OCI-LY7 (cell line): ENCODE measurements around the gene SEMA3D. TPM values are rescaled to one million over a fixed set of nuclear protein-coding genes. Genes with fewer than 3 reads are reported as not detected.

Experiments used
- BruUV-seq: library from RNA; stranded (reverse); fragments of 400-500 nt; replicated peaks from 2 replicates; lab custom pipeline; 2021; lab: Mats Ljungman, UMichigan
- CTCF ChIA-PET: fragments of 300-600 bp; sonication (Branson Sonifier 250); formaldehyde crosslinking; loops from one replicate; lab custom pipeline; 2022; ENCODE audit warnings: antibody characterized with exemption; ENCODE audit not compliant: unreplicated experiment; lab: Charles Lee
- POLR2A ChIA-PET: fragments of 300-600 bp; sonication (Branson Sonifier 250); formaldehyde crosslinking; loops from one replicate; lab custom pipeline; 2022; ENCODE audit warnings: antibody characterized with exemption; lab: Charles Lee
- DNase-seq: peaks from one replicate; pipeline ENCODE4 v3.0.0-alpha.2; 2015; ENCODE audit warnings: low spot score
- H2AFZ ChIP-seq: fragments of 200-600 bp; sonication (generic), shearing (Covaris generic); 2 replicates; pipeline ENCODE4 v1.6.1; 2014; ENCODE audit warnings: mild to moderate bottlenecking, antibody characterized with exemption, low read length, moderate library complexity
- H3K27ac ChIP-seq: fragments of 200-600 bp; sonication (generic); 2 replicates; pipeline ENCODE4 v1.5.1; 2014; ENCODE audit warnings: mixed run types, low read depth, mild to moderate bottlenecking, moderate library complexity, low read length, inconsistent platforms; ENCODE audit not compliant: poor library complexity, severe bottlenecking
- H3K36me3 ChIP-seq: fragments of 200-600 bp; sonication (generic); 2 replicates; pipeline ENCODE4 v1.6.1; 2014; ENCODE audit warnings: mild to moderate bottlenecking, antibody characterized with exemption, low read length, moderate library complexity, mixed read lengths; ENCODE audit not compliant: insufficient read depth
- H3K4me1 ChIP-seq: fragments of 200-600 bp; sonication (generic); 2 replicates; pipeline ENCODE4 v1.5.1; 2014; ENCODE audit warnings: mild to moderate bottlenecking, low read length; ENCODE audit not compliant: insufficient read depth, poor library complexity, severe bottlenecking
- H3K4me2 ChIP-seq: fragments of 200-600 bp; sonication (generic); 2 replicates; pipeline ENCODE4 v1.6.1; 2014; ENCODE audit warnings: mild to moderate bottlenecking, low read length
- H3K4me3 ChIP-seq: fragments of 200-600 bp; sonication (generic); 2 replicates; pipeline ENCODE4 v1.5.1; 2014; ENCODE audit warnings: mild to moderate bottlenecking, low read depth, low read length; ENCODE audit not compliant: poor library complexity, severe bottlenecking
- H3K79me2 ChIP-seq: fragments of 200-600 bp; sonication (generic); 2 replicates; pipeline ENCODE4 v1.6.1; 2016; ENCODE audit warnings: low read depth, mild to moderate bottlenecking, low read length, moderate library complexity, mixed read lengths; ENCODE audit not compliant: insufficient read depth
- H3K9me2 ChIP-seq: fragments of 200-600 bp; sonication (generic); 2 replicates; pipeline ENCODE4 v1.6.1; 2016; ENCODE audit warnings: mild to moderate bottlenecking, low read length, mixed read lengths; ENCODE audit not compliant: insufficient read depth
- H3K9me3 ChIP-seq: fragments of 200-600 bp; sonication (generic); 2 replicates; pipeline ENCODE4 v1.6.1; 2014; ENCODE audit warnings: mild to moderate bottlenecking, mixed run types, low read length, mixed read lengths
- H4K20me1 ChIP-seq: fragments of 200-600 bp; sonication (generic); 2 replicates; pipeline ENCODE4 v1.6.1; 2014; ENCODE audit warnings: mild to moderate bottlenecking, antibody characterized with exemption, low read length, moderate library complexity, mixed read lengths; ENCODE audit not compliant: insufficient read depth
- EZH2phosphoT487 ChIP-seq: fragments of 200-600 bp; sonication (generic); IDR thresholded peaks from 2 replicates; pipeline ENCODE4 v1.6.1; 2018; ENCODE audit warnings: low read depth, borderline replicate concordance, mild to moderate bottlenecking, mixed run types, antibody characterized with exemption, low read length, moderate library complexity, mixed read lengths
- intact Hi-C: fragments of 100-400 bp; cut with micrococcal nuclease; formaldehyde crosslinking; loops from one replicate; pipeline ENCODE4 v1.10.0; 2022; ENCODE audit not compliant: unreplicated experiment
- total RNA-seq, 2 experiments: library from RNA; depleted of rRNA in 1 of 2; stranded (reverse); fragments of >200 nt in 1 of 2; shearing (Covaris generic) in 1 of 2; gene quantifications; 2 replicates each; pipeline ENCODE4 v1.2.3, GENCODE V29; 2014 to 2022
- TF ChIP-seq, protein P1 (sequence below): fragments of 200-600 bp; sonication (generic); conservative IDR thresholded peaks from 2 replicates; pipeline ENCODE4 v1.5.1; 2014; ENCODE audit warnings: mild to moderate bottlenecking, antibody characterized with exemption, low read length, moderate library complexity, mixed read lengths

Gene SEMA3D
- total RNA-seq, 2 experiments from 2014 or later = not detected

DNA sequence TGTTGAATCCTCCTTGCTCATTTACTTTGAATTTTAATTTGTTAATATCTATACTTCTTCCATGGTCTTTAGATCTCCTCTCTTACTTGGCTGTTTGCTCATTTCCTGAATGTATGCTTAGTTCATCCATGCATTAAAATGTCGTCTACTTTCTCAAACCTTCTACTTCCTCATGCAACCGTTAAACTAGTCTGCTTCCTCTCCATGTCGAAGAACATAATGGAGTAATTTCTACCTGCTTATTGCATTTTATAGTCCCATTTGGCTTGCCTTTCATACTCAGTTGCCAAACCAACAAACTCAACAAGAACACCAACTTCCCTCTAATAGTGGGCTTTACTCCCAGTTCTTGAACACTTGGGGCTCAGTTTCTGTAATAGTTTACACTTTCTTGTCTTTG, 43.8 kb upstream of the SEMA3D start:
- ChIA-PET CTCF (no interaction called here), POLR2A (no interaction called here)
- H3K4me3 ChIP-seq = no peak overlapping the region
- no peaks in the 10 kb centered on the region for H3K9me2 ChIP-seq
- no peaks in the 10 kb centered on the region for H3K4me1 ChIP-seq
- no peaks in the 10 kb centered on the region for H3K9me3 ChIP-seq
- peak overlapping the region; percentile 16; the same call in 1 of the 2 replicates for H2AFZ ChIP-seq
- H3K79me2 ChIP-seq = no peaks in the 10 kb centered on the region
- no TSS peak for BruUV-seq
- H3K4me2 ChIP-seq = no peak overlapping the region
- intact Hi-C loops = no loop called here
- no peaks in the 10 kb centered on the region for H4K20me1 ChIP-seq
- no peak overlapping the region for H3K27ac ChIP-seq
- peak; percentile 2 for DNase-seq
- TF ChIP-seq, protein P1, sequence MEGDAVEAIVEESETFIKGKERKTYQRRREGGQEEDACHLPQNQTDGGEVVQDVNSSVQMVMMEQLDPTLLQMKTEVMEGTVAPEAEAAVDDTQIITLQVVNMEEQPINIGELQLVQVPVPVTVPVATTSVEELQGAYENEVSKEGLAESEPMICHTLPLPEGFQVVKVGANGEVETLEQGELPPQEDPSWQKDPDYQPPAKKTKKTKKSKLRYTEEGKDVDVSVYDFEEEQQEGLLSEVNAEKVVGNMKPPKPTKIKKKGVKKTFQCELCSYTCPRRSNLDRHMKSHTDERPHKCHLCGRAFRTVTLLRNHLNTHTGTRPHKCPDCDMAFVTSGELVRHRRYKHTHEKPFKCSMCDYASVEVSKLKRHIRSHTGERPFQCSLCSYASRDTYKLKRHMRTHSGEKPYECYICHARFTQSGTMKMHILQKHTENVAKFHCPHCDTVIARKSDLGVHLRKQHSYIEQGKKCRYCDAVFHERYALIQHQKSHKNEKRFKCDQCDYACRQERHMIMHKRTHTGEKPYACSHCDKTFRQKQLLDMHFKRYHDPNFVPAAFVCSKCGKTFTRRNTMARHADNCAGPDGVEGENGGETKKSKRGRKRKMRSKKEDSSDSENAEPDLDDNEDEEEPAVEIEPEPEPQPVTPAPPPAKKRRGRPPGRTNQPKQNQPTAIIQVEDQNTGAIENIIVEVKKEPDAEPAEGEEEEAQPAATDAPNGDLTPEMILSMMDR = no peak
- TF ChIP-seq EZH2phosphoT487 = no peak
- no peaks in the 10 kb centered on the region for H3K36me3 ChIP-seq

- H3K9me2 ChIP-seq = no peaks in the 10 kb centered on the region
- no peak overlapping the region for H3K27ac ChIP-seq
- H2AFZ ChIP-seq = no peak overlapping the region
- DNase-seq = no peak
- H3K4me2 ChIP-seq = no peak overlapping the region
- no peaks in the 10 kb centered on the region for H3K9me3 ChIP-seq
- H3K4me1 ChIP-seq = no peaks in the 10 kb centered on the region
- no peaks in the 10 kb centered on the region for H4K20me1 ChIP-seq
- TF ChIP-seq EZH2phosphoT487 = no peak
- TF ChIP-seq, protein P1 = no peak
- no peak overlapping the region for H3K4me3 ChIP-seq
- H3K79me2 ChIP-seq = no peaks in the 10 kb centered on the region
- BruUV-seq = no TSS peak
- ChIA-PET CTCF (no interaction called here), POLR2A (no interaction called here)
- H3K36me3 ChIP-seq = no peaks in the 10 kb centered on the region
- intact Hi-C loops = no loop called here
These were observed 42.7 kb upstream of the SEMA3D start for GRCh38 chr7:85229544-85229943.

GRCh38 chr7:85226361-85227085, 39.7 kb upstream of the SEMA3D start:
- no peaks in the 10 kb centered on the region for H4K20me1 ChIP-seq
- H3K4me2 ChIP-seq = no peak overlapping the region
- H3K36me3 ChIP-seq = no peaks in the 10 kb centered on the region
- TF ChIP-seq EZH2phosphoT487 = no peak
- TF ChIP-seq, protein P1 = no peak
- no peaks in the 10 kb centered on the region for H3K79me2 ChIP-seq
- POLR2A ChIA-PET = interaction anchor here (0.5 kb wide), 1 partner anchor 327 kb away, joined by 11 read pairs; no protein-coding TSS in a partner anchor
- no peak overlapping the region for H3K4me3 ChIP-seq
- H3K9me2 ChIP-seq = no peaks in the 10 kb centered on the region
- no peak for DNase-seq
- no peaks in the 10 kb centered on the region for H3K4me1 ChIP-seq
- intact Hi-C loops = no loop called here
- CTCF ChIA-PET = no interaction called here
- no peak overlapping the region for H2AFZ ChIP-seq
- no TSS peak for BruUV-seq
- H3K27ac ChIP-seq = no peak overlapping the region
- no peaks in the 10 kb centered on the region for H3K9me3 ChIP-seq
